ENCODE results near the gene EVI5L.
"Not testable (repeated sequence)": the region's sequence is repeated elsewhere in the genome, so short reads cannot be mapped to it uniquely, and the experiment has no call there.

Gene EVI5L

DNA sequence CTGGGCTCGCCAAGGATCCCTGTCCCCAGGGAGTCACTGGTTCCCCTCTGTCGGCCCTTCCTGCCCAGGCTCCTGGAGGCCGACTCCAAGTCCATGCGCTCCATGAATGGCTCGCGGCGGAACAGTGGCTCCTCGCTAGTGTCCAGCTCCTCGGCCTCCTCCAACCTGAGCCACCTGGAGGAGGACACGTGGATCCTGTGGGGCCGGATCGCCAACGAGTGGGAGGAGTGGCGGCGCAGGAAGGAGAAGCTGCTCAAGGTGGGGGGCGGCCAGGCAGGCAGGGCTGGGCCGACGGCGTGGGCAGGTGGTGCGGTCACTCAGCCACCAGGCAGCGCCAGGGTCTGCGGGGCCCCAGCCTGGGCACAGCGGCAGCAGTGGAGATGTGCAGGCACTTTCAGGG, 17.6 kb downstream of the EVI5L start:
- no peak for ATAC-seq

GRCh38 chr19:7848779-7849457, 18.9 kb downstream of the EVI5L start:
- no peak for ATAC-seq

GRCh38 chr19:7849631-7849999, 19.6 kb downstream of the EVI5L start:
- no peak for ATAC-seq

DNA sequence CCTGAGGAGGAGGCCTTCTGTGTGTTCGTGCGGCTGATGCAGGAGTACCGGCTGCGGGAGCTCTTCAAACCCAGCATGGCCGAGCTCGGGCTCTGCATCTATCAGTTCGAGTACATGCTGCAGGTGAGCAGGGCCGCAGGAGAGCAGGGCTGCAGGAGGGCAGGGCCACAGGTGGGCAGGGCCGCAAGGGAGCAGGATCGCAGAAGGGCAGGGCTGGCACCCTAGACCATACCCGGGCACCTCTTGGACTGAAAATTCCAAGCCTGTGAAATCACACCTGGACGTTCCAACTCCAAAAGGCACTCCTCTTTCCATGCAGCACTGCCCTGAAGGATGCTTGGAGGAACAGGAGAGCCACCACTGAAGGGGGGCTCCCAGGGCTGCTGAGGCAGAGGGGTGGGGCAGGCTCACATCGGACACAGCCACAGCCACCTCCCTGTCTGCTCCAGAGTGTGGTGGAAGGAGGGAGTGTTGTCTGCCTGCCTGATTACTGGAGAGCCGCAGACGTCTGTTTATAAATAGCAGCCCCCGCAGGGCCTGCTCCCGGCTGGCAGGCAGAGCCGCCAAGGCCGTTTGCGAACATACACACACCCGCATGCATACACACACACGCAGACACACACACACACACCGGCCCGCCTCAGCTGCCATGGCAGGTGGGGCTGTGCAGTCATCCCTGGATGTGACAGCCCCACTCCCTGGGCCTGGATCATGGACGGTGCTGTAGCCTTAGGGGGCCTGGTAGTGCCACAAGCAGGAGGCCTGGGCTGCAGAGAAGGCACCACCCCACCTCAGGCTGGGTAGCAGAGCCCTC, 20.2 kb downstream of the EVI5L start:
- no peak for ATAC-seq

- no peak for ATAC-seq
Observed at GRCh38 chr19:7850945-7851622, 21.1 kb downstream of the EVI5L start.

DNA sequence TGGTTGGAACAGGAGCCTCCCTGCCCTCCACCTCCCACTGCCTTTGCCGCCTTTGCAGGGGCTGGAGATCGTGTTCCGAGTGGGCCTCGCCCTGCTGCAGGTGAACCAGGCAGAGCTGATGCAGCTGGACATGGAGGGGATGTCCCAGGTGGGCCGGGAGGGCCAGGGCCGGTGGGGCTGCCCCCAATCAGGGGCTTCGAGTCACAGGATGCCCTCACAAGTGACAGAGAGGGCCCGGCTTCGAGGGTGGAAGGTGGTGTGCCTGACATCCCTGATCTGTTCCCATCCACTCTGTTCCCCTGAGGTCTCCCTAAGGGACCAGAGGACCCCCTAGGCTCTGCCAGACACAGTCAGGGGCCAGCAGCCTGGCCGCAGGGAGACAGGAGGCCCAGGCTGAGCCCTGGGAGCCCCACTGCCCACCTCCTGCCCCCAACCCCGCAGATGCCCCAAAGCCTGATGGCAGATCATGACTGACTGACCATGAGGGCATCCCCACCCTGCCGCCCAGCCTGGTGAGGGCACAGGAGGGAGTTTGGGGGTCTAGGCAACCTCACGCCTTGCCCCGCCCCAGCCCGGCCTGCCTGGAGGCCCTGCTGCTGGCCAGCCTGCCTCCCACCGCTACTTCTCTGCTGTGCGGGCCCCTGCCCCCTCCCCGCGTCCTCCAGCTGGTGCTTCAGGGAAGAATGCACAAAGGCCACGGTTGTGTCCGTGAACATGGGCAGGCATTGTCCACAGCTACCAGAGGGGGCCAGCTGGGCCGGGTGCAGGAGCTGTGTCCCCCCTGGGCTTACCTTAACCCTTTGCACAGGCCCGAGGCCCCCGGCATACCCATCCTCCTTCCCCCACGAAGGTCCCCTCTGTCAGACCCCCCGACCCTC, 21.8 kb downstream of the EVI5L start:
- no peak for ATAC-seq

DNA sequence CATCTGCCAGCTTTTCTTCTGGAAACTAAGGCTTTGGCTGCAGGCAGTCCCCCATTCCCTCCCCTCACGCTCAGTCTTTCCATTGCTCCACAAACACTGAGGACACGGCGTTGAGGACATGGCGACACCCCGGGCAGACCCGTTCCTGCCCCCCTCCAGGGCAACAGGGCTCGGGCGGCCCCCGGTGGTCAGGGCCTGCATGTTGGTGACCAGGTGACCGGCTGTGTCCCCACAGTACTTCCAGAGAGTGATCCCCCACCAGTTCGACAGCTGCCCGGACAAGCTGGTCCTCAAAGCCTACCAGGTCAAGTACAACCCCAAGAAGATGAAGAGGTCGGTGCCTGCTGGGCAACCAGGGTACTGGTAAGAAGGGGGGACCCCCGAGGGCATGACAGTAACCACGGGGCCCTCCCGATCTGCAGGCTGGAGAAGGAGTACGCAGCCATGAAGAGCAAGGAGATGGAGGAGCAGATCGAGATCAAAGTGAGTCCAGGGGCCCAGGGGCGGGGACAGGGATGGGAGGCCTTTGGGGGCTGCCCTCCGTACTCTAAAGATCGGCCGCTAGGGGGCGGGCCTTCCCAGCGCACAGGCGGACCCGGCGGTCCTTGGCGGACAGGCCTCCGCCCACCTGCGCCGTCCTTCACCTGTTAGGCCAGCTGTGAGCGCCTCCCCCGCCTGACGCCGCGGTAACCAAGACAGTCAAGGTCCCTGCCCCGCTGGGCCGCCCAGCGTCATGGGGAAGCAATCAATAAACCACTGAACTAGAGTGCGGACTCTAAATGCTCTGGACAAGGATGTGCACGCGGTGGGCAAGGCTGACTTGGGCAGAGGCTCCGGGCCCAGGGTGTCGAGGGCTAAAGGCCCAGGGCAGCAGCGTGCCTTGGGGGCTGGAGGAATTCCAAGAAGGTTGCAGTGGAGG, 23.1 kb downstream of the EVI5L start:
- peak; percentile 73 to 80 for ATAC-seq

- ATAC-seq: no peak
Observed at GRCh38 chr19:7853770-7854128, 23.7 kb downstream of the EVI5L start.

- no peak for ATAC-seq
Observed at GRCh38 chr19:7855426-7856108, 25.5 kb downstream of the EVI5L start.

DNA sequence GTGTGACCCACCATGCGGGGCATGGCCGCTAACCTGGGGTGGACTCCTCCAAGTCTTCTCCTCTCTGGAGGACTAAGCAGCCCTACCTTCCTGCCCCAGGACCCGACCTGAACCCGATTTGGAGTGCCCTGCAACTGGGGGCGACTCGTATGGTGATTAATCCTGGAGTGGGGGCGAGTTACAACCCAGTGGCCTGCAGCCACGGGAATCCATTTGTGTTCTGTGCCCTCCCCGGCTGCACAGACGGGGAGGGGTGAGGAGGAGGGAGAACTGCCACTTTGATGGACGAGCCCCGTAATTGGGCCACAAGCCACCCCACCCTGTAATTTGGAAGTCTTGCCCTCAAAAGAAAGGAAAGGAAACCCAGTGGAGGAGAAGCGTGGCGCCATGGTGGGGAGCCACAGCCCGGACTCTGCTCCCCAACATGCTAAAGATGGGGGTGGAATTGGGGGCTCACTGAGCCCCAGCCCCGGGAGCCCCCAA, 26.1 kb downstream of the EVI5L start:
- no peak for ATAC-seq

DNA sequence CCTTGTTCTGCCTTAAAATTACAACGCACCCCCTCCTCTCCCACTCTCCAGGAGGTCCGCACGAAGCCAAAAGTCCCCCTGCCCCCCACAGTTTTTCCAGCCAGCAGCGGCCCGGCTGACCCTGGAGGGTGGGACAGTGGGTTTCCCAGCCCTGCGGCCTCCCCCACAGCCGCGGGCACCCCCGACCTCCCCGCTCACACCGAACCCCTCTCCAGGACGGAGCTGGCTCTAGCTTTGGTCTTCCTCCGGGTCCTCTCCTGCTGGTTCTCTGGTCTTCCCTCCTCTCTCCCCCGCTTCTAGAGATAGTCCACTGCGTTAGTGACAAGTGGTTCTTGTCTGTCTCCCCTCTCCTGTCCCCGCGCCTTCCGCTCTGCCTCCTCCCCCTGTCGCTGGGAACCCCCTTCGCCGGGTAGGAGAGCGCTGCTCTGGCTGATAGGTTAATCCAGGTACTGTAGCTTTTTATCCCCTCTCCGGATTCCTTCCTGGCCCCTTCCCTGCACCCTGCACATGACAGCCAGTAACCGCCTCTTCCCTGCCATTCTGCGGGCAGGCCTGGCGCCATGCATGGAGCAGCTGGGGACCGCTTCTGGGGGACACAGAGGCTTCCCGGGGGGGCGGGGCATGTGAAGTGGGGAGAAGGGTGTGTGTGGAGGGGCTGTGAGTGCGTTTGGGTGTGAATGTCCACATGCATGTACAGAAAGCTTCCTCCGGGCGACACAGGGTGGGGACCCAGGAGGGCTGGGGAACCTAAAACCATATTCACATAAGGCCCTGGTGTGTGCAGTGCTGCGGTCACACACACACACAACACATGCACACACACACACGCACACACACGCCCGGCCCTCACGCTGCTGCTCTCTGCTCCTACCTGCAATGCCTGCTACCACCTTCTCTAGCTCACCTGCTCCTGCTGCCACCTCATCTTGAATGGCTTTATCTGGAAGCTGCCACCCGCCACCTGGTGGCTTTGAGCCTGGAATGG, 27.0 kb downstream of the EVI5L start:
- no peak for ATAC-seq

DNA sequence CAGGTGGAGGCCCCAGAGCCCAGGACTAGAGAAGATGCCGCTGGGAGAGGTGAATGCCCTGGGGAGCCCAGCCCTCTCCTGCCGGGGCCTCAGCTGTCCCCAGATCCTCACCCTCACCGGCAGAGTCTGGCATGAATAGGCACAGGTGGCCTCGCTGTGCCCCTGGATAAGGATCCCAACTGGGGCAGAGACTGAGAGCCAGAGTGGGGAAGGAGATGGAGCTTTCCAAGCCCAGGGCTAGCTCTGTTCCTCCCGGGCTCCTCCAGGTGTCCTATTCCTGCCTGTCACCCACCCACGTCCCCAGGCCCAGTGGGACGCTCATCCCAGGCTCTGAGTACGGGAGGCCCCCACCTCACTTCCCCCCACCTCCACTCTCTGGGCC, 27.7 kb downstream of the EVI5L start:
- no peak for ATAC-seq

DNA sequence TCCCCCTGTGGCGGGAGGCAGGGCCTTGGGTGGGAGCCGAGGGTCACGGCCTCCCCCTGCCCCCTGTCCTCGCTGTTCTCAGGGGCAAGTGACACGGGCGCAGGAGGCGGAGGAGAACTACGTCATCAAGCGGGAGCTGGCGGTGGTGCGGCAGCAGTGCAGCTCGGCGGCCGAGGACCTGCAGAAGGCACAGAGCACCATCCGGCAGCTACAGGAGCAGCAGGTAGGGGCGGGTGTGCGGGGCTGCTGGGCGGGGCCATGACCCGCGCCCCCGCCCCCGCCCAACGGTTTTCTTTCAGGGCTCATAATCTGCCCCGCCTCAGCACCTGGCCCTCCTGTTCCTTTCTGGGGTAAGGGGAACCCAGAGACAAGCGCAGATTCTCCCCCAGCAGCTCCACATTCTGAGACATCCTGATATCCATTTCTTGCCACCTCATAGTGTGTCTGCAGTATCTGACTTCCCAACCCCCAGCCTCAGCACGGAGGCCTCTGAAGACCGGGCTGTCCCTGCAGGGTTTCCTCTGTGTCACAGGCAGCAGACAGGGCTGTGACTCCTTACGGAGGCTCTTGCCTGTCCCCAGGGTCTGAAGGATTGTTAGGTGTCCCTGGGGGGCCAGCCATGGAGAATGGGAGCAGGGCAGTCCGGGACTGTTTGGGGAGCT, 28.2 kb downstream of the EVI5L start:
- ATAC-seq: no peak

GRCh38 chr19:7859087-7859486, 29.1 kb downstream of the EVI5L start:
- ATAC-seq: not testable (repeated sequence)

DNA sequence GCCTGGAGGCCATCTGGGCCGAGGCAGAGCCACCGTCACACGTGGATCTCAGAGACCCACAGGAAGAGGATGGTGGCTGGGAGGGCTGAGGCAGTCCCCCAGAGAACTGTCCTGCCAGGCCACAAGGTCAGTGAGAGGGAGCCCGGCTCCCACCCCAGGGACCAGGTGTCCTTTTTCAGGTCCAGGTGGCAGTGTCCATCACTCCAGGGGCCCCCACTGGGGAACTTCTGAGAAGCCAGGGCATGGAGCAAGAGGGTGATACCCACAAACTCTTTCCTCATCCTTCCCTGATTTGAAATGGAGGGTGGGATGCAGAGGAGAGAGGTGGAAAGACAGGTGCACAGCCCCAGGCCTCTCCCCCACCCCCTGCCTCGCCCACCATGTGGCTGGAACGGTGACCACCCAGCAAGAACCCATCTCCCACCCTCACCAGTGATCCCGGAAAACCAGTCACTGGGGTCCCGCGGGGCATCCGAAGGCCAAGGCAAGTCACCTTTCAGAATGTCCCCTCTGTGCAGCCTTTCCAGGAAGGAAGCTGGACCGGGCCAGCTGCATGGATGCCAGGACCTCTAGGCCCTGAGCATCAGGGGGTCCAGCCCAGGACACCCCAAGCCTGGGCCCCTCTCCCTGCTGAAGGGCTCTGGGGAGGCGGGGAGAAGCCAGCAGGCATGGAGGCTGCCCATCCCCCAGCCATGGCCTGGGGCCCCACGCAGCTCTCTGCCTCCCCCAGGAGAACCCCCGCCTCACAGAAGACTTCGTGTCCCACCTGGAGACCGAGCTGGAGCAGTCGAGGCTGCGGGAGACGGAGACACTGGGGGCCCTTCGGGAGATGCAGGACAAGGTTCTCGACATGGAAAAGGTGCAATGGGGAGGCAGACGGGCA, 30.1 kb downstream of the EVI5L start:
- ATAC-seq: no peak

DNA sequence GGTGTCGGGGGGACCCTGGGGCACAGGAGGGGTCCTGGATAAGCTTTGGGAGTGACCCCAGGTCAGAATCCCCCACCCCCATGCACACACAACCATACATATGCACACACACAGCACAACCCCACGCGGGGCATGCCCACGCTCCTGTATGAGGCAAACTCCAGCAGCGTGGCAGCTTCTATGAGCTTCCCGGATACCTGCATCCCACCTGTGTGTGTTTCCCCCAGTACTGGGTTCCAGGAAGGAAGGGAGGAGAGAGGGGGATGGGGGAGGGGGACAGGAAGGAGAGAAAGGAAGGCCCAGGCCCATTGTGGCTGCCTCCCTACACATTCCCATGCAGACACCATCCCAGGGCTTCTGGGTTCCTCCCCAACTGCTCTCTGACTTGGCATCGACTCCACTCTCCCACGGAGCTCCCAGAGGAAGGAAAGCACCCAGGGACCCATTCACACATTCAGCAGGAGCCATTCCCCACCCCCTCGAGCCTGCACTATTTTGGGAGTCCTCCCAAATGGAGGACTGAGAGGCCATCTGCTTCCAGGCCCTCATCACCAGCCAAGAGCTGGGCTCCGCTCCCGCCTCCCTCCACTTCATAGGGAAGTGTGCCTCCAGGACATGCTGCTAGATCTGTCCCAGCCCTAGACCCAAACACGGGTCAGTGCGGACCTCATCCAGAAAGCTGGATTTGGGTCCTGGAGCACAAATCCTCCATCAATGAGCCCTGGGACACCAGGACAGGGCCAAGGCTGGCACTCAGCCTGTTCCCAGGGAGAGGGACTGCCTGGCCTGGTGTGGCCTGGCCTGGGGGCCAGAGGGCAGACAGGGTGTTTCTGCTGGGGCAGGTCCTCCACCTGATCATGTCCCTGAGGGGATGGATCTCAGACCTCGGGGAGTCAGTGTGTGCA, 30.9 kb downstream of the EVI5L start:
- no peak for ATAC-seq

Measured in activated CD4-positive, CD25-positive, alpha-beta regulatory T cell treated with anti-CD3 and anti-CD28 coated beads, Interleukin-2, amount 50 U/mL, for 24 hours (primary cell).